Spleen (tissue), 7 donors: ENCODE data around the gene FEM1B.

Experiments
- CTCF ChIP-seq, 11 experiments: fragments of 200-600 bp in 7 of 11; fragments of 450-650 bp in 4 of 11; sonication (generic) in 4 of 11; IDR thresholded peaks in 8 of 11; conservative IDR thresholded peaks in 3 of 11; 1 replicate in 7 of 11; 2 replicates in 4 of 11; pipeline versions ENCODE4 v1.4.0 to v1.8.0; 2016 to 2021; ENCODE audit warnings: antibody characterized with exemption in 11 of 11, inconsistent platforms in 4 of 11, mild to moderate bottlenecking in 1 of 11
- POLR2A ChIP-seq, 3 donors: fragments of 450-650 bp; IDR thresholded peaks; one replicate each; pipeline ENCODE4 v1.5.1; 2017; ENCODE audit warnings: antibody characterized with exemption in 3 of 3, mild to moderate bottlenecking in 1 of 3
- POLR2AphosphoS5 ChIP-seq, 3 donors: sonication (generic); formaldehyde crosslinking; IDR thresholded peaks; one replicate each; pipeline ENCODE4 v1.5.1; 2017; ENCODE audit warnings: antibody characterized with exemption in 3 of 3
- donor health status: DM: no; HTN: no; CAD: no; lungs with moderate emphysema.
- donor health status: DM: no; HTN: no; CAD: no.
- donor health status: DM: no; HTN: no; CAD: no.

DNA sequence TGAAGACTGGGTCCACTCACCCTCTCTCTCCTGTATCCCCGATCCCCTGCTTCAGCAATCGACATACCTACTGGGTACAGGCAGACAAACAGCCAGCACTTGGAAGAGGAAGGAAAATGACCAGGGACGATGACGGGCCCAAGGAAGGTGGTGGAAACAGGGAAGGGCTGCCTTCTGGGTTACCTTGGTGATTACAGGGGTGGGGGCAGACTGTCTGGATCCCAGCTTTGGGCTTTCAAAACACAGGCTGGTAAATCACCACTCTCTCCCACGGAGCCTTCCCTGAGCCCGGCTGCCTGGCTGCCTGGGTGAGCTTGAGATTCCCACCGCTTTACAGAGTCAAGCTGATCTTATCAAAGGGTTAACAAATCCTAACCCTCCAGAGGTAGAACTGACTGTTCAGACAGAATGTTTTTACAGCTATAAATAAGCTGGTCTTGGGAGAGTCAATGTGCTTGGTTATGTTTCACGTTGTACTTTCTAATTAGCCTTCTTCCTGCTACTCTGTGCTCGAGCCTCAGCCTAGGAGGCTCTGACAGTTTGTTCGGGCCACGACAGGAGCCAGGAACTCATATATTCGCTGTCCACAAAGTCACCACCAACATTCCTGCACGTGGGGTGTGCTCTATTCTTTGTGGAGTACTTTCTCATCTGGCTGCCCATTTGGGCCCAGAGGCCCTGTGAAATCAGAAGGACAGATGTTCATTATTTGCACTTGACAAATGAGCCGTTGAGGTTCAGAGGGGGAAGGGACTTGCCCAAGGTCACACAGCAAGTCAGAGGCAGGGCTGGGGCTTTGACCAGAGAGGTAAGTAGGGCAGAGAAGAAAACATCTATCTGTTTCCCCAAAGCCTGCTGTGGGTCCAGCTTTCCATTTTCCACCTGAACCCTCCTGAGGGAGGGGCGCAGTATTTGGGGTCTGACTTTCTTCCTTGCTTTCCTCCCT lies 63.5 kb downstream of the FEM1B start:
- TF ChIP-seq CTCF (IDR thresholded peaks at IDR 0.05 in 8 of 11, conservative IDR thresholded peaks at IDR 0.05 in 3 of 11), result no peak
- no peak for TF ChIP-seq POLR2A (IDR thresholded peaks at IDR 0.05)
- no peak for TF ChIP-seq POLR2AphosphoS5 (IDR thresholded peaks at IDR 0.05)
